Upper lobe of left lung (tissue), 4 donors: Measurements from ENCODE around the gene PARL.

Experiments used
- EP300 ChIP-seq, 4 donors: sonication (generic); formaldehyde crosslinking; IDR thresholded peaks; one replicate each; pipeline ENCODE4 v1.5.1; 2017; ENCODE audit warnings: antibody characterized with exemption in 4 of 4, control low read depth in 2 of 4
- POLR2A ChIP-seq, 4 donors: fragments of 450-650 bp; IDR thresholded peaks; one replicate each; pipeline ENCODE4 v1.5.1; 2016 to 2017; ENCODE audit warnings: antibody characterized with exemption in 4 of 4, mild to moderate bottlenecking in 2 of 4
- POLR2AphosphoS5 ChIP-seq, 2 donors: sonication (generic); formaldehyde crosslinking; IDR thresholded peaks; one replicate each; pipeline ENCODE4 v1.5.1; 2017; ENCODE audit warnings: antibody characterized with exemption in 2 of 2
- TF ChIP-seq, protein P1 (sequence below), 6 experiments: fragments of 450-650 bp in 4 of 6; fragments of 200-600 bp in 2 of 6; sonication (generic) in 2 of 6; IDR thresholded peaks; one replicate each; pipeline ENCODE4 v1.5.1; 2016 to 2019; ENCODE audit warnings: antibody characterized with exemption in 6 of 6

DNA sequence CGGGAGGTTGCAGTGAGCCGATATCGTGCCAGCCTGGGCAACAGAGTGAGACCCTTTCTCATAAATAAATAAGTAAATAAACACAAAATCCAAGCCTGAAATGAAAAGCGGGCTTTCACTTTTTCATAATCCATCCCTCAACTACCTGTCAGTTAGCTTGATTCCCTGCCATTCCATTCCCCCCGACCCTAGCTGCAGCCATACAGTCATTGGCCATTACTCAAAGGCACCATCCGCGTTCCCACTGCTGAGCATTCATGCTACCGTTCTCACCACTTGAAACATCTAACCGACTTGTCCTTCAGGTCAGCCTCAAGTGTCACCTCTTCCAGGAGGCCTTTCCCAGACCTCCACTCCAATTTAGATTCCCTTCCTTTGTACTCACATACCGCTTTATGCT is 1.1 kb upstream of the PARL start:
- TF ChIP-seq, protein P1, sequence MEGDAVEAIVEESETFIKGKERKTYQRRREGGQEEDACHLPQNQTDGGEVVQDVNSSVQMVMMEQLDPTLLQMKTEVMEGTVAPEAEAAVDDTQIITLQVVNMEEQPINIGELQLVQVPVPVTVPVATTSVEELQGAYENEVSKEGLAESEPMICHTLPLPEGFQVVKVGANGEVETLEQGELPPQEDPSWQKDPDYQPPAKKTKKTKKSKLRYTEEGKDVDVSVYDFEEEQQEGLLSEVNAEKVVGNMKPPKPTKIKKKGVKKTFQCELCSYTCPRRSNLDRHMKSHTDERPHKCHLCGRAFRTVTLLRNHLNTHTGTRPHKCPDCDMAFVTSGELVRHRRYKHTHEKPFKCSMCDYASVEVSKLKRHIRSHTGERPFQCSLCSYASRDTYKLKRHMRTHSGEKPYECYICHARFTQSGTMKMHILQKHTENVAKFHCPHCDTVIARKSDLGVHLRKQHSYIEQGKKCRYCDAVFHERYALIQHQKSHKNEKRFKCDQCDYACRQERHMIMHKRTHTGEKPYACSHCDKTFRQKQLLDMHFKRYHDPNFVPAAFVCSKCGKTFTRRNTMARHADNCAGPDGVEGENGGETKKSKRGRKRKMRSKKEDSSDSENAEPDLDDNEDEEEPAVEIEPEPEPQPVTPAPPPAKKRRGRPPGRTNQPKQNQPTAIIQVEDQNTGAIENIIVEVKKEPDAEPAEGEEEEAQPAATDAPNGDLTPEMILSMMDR (IDR thresholded peaks at IDR 0.05), result no peak
- no peak for TF ChIP-seq POLR2A (IDR thresholded peaks at IDR 0.05)
- TF ChIP-seq EP300 (IDR thresholded peaks at IDR 0.05), result no peak
- no peak for TF ChIP-seq POLR2AphosphoS5 (IDR thresholded peaks at IDR 0.05)
